GM21825 (cell line): ENCODE results near the gene IL36G.

Source experiments
- ATAC-seq: cut with Tn5 transposase; IDR thresholded peaks from one replicate; pipeline ENCODE4 v1.9.1; 2021; ENCODE audit warnings: mild to moderate bottlenecking, moderate library complexity; ENCODE audit not compliant: unreplicated experiment

IL36G gene

GRCh38 chr2:113015655-113016054, 37.8 kb downstream of the IL36G start:
- no peak for ATAC-seq

GRCh38 chr2:113018509-113018908, 40.7 kb downstream of the IL36G start:
- ATAC-seq: no peak

- no peak for ATAC-seq
Measured at GRCh38 chr2:113021312-113021711, 43.5 kb downstream of the IL36G start.

GRCh38 chr2:113024764-113025163, 47.0 kb downstream of the IL36G start:
- ATAC-seq: no peak

- no peak for ATAC-seq
Measured at GRCh38 chr2:113025737-113026136, 47.9 kb downstream of the IL36G start.

- no peak for ATAC-seq
Measured at GRCh38 chr2:113027691-113028090, 49.9 kb downstream of the IL36G start.

GRCh38 chr2:113028112-113028511, 50.3 kb downstream of the IL36G start:
- no peak for ATAC-seq

- no peak for ATAC-seq
Measured at GRCh38 chr2:113032737-113033136, 54.9 kb downstream of the IL36G start.

- ATAC-seq: no peak
Measured at GRCh38 chr2:113034016-113034415, 56.2 kb downstream of the IL36G start.
